Activated CD4-positive, alpha-beta T cell treated with anti-CD3 and anti-CD28 coated beads, Interleukin-2, Interleukin-4, amounts not matched to agents 100 ng/mL and 50 ng/mL, durations not matched to agents 16 hours and 8 hours (primary cell): ENCODE data around the gene ACP5.
"Not testable (repeated sequence)": the region's sequence is repeated elsewhere in the genome, so short reads cannot be mapped to it uniquely, and the experiment has no call there.

Experiments
- DNase-seq: peaks from one replicate; pipeline ENCODE4 v3.0.0-alpha.2; 2020; ENCODE audit warnings: low spot score

Gene ACP5

GRCh38 chr19:11577451-11578257 is at the start of gene ACP5:
Gene ACP5 (minus strand): TSS chr19:11577645. CDS start chr19:11577317, 328 bp downstream.
- DNase-seq: no peak

DNA sequence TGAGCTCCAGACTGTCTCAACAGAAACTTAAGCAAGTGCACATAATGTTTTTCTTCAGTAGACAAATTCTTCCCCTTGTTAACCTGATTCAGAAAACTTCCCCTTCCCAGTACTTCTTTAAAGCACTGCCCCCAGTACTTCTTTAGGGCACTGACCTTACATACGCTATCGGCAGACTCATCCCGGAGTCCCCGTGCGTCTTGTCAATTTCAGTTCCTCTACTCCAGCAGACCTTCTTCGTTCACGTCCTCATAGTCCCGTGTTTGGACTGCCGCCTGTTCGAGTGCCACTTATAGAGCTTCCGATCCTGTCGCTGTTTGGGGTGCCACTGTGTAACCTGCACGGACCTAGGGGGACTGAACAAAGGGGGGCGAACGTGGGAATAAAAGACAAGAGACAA is 48.8 kb upstream of the ACP5 start:
- no peak for DNase-seq

DNA sequence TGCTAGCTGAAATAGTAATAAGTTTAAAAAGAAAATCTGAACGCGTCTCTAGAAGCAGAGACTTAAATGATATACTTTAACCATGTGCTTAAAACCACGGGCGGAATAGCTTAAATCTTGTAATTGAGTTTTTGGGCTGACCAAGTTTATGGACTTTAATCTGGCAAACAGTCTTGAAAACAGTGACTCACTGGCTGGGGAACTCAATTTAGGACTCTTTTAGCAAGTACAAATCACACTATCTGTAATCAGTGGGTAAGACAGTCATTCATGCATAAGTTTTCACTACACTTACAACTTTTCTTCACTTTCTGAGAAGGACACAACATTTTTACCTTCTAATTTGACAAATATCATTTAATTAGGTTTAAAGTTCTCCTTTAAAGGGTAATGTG is 46.6 kb upstream of the ACP5 start:
- no peak for DNase-seq

DNA sequence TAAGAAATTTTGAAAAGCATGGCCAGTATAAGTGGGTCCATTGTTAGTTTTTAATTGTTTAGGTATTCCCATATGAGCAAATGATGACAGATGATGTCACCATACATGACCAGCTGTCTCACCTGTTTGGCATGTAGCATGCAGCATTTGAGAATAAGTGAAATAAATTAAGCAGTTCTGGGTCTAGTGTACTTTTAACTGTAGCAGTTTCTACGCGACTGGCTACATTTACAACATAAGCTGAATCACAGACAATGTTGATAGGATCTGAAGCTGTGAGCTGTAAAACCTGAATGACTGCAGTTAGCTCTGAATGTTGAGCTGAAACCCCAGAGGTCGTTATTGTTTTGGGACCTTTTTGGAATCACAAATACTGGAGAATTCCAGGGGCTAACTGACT is 45.0 kb upstream of the ACP5 start:
- not testable (repeated sequence) for DNase-seq

- DNase-seq: no peak
Observed at GRCh38 chr19:11620553-11620952, 43.1 kb upstream of the ACP5 start.

DNA sequence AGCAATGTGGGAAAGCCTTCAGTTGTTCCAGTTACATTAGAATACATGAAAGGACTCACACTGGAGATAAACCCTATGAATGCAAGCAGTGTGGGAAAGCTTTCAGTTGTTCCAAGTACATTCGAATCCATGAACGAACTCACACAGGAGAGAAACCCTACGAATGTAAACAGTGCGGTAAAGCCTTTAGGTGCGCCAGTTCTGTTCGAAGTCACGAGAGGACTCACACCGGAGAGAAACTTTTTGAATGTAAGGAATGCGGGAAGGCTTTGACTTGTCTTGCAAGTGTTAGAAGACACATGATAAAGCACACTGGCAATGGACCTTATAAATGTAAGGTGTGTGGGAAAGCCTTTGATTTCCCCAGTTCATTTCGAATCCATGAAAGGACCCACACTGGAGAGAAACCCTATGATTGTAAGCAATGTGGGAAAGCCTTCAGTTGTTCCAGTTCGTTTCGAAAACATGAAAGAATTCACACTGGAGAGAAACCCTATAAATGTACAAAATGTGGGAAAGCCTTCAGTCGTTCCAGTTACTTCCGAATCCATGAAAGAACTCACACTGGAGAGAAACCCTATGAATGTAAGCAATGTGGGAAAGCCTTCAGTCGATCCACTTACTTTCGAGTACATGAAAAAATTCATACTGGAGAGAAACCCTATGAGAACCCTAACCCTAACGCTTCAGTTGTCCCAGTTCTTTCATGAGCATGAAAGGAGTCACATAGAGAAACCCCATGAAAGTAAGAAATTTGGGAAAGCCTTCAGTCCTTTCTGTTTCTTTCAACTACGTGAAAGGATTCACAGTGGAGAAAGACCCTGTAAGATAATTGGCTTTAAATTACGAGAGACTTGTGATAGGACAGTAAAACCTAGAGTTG is 40.0 kb upstream of the ACP5 start:
- no peak for DNase-seq

DNA sequence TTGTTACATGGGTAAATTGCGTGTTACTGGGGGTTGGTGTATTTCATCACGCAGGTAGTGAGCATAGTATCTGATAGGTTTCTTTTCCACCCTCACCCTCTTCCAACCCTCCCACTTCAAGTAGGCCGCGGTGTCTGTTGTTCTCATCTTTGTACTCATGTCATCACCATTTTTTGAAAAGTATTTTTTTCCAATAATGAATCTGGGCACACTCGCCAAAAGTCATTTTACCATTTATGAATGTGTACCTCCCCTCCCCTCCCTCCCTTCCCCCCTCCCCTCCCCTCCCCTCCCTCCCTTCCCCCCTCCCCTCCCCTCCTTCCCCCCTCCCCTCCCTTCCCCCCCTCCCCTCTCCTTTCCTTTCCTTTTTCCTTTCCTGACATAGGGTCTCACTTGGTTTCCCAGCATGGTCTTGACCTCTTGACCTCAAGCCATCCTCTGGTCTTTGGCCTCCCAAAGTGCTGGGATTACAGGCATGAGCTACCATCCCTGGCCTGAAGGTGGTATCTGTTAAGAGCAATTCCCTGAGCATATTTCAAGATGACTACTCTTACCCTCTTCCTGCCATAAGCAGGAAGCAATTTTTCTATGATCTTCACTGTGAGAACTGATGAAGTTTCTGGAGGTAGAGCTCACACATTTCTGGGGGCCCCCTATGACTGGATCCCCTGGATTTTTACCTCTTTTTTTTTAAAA is 35.5 kb upstream of the ACP5 start:
- DNase-seq: no peak

GRCh38 chr19:11611730-11612129 is 34.3 kb upstream of the ACP5 start:
- no peak for DNase-seq

DNA sequence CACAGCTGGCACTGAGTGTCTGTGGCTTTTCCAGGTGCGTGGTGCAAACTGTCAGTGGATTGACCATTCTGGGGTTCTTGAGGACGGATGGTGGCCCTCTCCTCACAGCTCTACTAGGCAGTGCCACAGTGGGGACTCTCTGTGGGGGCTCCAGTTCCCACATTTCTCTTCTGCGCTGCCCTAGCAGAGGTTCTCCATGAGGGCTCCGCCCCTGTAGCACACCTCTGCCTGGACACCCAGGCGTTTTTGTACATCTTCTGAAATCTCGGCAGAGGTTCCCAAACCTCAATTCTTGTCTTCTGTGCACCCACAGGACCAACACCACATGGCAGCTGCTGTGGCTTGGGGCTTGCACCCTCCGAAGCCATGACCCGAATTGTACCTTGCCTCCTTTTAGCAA is 29.0 kb upstream of the ACP5 start:
- no peak for DNase-seq

- not testable (repeated sequence) for DNase-seq
Observed at GRCh38 chr19:11599704-11600103, 22.3 kb upstream of the ACP5 start.

GRCh38 chr19:11598746-11599145 is 21.3 kb upstream of the ACP5 start:
- no peak for DNase-seq

- no peak for DNase-seq
Observed at GRCh38 chr19:11598103-11598483, 20.6 kb upstream of the ACP5 start.

GRCh38 chr19:11597202-11598102 is 20.0 kb upstream of the ACP5 start, which contains the start of gene ZNF627:
Gene ZNF627 (plus strand): TSS chr19:11597483. CDS start chr19:11597628, 145 bp downstream.
- DNase-seq: peak; percentile 98

GRCh38 chr19:11596156-11596555 is 18.7 kb upstream of the ACP5 start:
- no peak for DNase-seq

- DNase-seq: no peak
Observed at GRCh38 chr19:11594084-11594483, 16.6 kb upstream of the ACP5 start.

DNA sequence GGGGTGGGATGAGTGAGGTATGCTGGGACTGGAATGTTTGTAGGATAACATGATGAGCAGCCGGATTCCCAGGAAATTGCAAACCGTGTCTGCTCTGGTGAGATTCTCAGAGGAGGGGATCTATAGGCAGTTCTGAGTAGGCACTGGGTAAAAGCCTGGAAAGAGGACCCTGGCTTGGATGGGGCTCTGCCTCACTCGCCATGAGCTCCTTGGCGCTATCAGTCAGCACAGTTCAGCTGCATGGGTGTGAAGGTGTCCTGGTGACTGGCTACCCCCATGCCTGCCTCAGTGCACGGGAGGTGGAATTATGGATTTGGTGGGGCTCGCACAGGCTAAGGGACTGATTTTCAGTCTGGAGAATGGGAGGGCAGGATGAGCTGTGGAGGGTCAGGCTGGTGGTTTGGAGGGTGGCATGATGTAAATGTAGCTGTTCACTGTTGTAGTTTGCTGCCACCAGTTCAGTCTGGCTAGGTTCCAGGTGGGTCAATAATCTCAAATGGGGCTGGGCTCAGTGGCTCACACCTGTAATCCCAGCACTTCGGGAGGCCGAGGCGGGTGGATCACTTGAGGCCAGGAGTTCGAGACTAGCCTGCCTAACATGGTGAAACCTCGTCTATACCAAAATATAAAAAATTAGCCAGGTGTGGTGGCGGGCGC is 10.7 kb upstream of the ACP5 start:
- DNase-seq: no peak

GRCh38 chr19:11587302-11587974 is 10.0 kb upstream of the ACP5 start:
- peak; percentile 79 for DNase-seq

DNA sequence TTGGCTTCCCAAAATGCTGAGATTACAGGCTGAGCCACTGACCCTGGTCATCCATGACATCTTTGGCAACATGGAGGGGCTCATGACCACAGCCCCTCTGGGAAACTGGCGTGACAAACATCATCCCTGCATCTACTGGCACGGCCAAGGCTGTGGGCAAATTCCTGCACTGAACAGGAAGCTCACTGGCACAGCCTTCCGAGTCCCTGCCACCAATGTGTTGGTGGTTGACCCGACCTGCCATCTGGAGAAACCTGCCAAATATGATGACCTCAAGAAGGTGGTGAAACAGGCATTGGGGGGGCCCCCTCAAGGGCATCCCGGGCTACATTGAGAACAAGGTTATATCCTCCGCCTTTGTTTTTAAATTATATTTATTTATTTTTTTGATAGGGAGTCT is 8.9 kb upstream of the ACP5 start:
- no peak for DNase-seq

DNA sequence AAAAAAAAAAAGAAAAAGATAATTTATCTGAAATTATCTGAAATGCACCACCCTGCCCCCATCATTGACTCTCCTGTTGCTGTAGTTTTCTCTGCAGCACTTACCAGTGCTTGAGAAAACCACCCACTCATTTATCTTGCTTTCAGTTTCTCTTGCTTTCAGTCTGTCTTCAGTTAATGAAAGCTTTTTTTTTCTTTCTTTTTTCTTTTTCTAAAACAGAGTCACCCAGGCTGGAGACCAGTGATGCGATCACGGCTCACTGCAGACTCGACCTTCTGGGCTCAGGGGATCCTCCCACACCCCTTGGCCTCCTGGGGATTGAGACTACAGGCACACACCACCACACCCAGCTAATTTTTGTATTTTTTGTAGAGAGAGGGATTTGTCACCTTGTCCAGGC is 4.3 kb upstream of the ACP5 start:
- peak; percentile 58 for DNase-seq

- no peak for DNase-seq
Observed at GRCh38 chr19:11580116-11580515, 2.7 kb upstream of the ACP5 start.
